HL-60 (cell line): ENCODE data around the gene MFSD6.
A peak's percentile ranks its signal among the peaks of the same experiment; 100 is the strongest.

Experiments
- DNase-seq, 2 experiments: peaks; one replicate each; pipeline ENCODE4 v3.0.0-alpha.2; 2010 to 2020; ENCODE audit warnings: low read depth in 1 of 2, low spot score in 1 of 2
- H3K27ac ChIP-seq: fragments of 250-450 bp; sonication (Bioruptor Pico); replicated peaks from 2 replicates; pipeline ENCODE4 v1.5.1; 2020; ENCODE audit warnings: mild to moderate bottlenecking, moderate library complexity
- H3K27me3 ChIP-seq: fragments of 250-450 bp; sonication (Bioruptor Pico); 2 replicates; pipeline ENCODE4 v1.5.1; 2021; ENCODE audit warnings: mild to moderate bottlenecking, moderate library complexity; ENCODE audit not compliant: insufficient read depth, poor library complexity, severe bottlenecking
- H3K4me3 ChIP-seq: replicated peaks from 2 replicates; pipeline ENCODE4 v1.5.1; 2011; ENCODE audit warnings: mild to moderate bottlenecking, control low read depth, low read length; ENCODE audit not compliant: insufficient read depth
- GABPA ChIP-seq: IDR thresholded peaks from 2 replicates; pipeline ENCODE4 v1.6.1; 2012; ENCODE audit warnings: low read depth
- POLR2AphosphoS5 ChIP-seq: IDR thresholded peaks from 2 replicates; pipeline ENCODE4 v1.6.1; 2012; ENCODE audit warnings: low read depth
- SPI1 ChIP-seq: IDR thresholded peaks from 2 replicates; pipeline ENCODE4 v1.6.1; 2012; ENCODE audit warnings: low read depth, mild to moderate bottlenecking, borderline replicate concordance
- TF ChIP-seq, protein P1 (sequence below): IDR thresholded peaks from one replicate; pipeline ENCODE4 v1.5.1; 2011; ENCODE audit warnings: low read length, control low read depth, inconsistent platforms; ENCODE audit not compliant: insufficient read depth
- TF ChIP-seq, protein P2 (sequence below): IDR thresholded peaks from 2 replicates; pipeline ENCODE4 v1.6.1; 2012; ENCODE audit warnings: low read depth; ENCODE audit not compliant: insufficient replicate concordance

The MFSD6 gene

GRCh38 chr2:190514676-190515075 is 106.5 kb downstream of the MFSD6 start:
- Histone ChIP-seq H3K27ac (no peak overlapping the region), H3K27me3 (no peaks in the 10 kb centered on the region), H3K4me3 (no peak overlapping the region)
- DNase-seq: no peak
- TF ChIP-seq, protein P1, sequence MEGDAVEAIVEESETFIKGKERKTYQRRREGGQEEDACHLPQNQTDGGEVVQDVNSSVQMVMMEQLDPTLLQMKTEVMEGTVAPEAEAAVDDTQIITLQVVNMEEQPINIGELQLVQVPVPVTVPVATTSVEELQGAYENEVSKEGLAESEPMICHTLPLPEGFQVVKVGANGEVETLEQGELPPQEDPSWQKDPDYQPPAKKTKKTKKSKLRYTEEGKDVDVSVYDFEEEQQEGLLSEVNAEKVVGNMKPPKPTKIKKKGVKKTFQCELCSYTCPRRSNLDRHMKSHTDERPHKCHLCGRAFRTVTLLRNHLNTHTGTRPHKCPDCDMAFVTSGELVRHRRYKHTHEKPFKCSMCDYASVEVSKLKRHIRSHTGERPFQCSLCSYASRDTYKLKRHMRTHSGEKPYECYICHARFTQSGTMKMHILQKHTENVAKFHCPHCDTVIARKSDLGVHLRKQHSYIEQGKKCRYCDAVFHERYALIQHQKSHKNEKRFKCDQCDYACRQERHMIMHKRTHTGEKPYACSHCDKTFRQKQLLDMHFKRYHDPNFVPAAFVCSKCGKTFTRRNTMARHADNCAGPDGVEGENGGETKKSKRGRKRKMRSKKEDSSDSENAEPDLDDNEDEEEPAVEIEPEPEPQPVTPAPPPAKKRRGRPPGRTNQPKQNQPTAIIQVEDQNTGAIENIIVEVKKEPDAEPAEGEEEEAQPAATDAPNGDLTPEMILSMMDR: no peak
- no peak for TF ChIP-seq SPI1
- no peak for TF ChIP-seq POLR2AphosphoS5
- TF ChIP-seq GABPA: no peak
- TF ChIP-seq, protein P2, sequence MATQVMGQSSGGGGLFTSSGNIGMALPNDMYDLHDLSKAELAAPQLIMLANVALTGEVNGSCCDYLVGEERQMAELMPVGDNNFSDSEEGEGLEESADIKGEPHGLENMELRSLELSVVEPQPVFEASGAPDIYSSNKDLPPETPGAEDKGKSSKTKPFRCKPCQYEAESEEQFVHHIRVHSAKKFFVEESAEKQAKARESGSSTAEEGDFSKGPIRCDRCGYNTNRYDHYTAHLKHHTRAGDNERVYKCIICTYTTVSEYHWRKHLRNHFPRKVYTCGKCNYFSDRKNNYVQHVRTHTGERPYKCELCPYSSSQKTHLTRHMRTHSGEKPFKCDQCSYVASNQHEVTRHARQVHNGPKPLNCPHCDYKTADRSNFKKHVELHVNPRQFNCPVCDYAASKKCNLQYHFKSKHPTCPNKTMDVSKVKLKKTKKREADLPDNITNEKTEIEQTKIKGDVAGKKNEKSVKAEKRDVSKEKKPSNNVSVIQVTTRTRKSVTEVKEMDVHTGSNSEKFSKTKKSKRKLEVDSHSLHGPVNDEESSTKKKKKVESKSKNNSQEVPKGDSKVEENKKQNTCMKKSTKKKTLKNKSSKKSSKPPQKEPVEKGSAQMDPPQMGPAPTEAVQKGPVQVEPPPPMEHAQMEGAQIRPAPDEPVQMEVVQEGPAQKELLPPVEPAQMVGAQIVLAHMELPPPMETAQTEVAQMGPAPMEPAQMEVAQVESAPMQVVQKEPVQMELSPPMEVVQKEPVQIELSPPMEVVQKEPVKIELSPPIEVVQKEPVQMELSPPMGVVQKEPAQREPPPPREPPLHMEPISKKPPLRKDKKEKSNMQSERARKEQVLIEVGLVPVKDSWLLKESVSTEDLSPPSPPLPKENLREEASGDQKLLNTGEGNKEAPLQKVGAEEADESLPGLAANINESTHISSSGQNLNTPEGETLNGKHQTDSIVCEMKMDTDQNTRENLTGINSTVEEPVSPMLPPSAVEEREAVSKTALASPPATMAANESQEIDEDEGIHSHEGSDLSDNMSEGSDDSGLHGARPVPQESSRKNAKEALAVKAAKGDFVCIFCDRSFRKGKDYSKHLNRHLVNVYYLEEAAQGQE: no peak

GRCh38 chr2:190515687-190516086 is 107.5 kb downstream of the MFSD6 start:
- Histone ChIP-seq H3K4me3 (no peak overlapping the region), H3K27ac (peak overlapping the region; percentile 37), H3K27me3 (no peaks in the 10 kb centered on the region)
- DNase-seq: no peak
- TF ChIP-seq, protein P1: no peak
- no peak for TF ChIP-seq SPI1
- TF ChIP-seq, protein P2: no peak
- no peak for TF ChIP-seq POLR2AphosphoS5
- TF ChIP-seq GABPA: no peak

DNA sequence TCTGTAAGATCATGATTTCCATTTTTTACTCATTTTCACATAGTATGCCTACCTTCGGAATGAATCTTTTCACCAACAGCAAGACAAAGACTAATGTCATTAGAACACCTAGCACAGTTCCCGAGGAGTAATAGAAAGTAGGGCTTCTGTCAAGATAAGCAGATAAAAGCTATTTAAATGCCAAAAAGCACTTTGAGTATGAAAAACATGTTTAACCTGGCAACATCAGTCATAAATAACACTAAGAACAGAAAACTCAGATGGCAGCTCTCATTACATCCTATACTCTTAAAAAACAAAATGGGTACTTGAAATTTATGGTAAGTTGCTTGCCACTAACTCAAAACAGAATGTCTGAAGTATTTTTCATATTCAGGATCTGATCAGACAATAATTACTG is 109.3 kb downstream of the MFSD6 start:
- no peak overlapping the region for H3K4me3 ChIP-seq
- DNase-seq: no peak
- TF ChIP-seq, protein P2: no peak
- TF ChIP-seq POLR2AphosphoS5: no peak
- TF ChIP-seq GABPA: no peak
- TF ChIP-seq SPI1: no peak
- TF ChIP-seq, protein P1: no peak
- no peak overlapping the region for H3K27ac ChIP-seq
- no peaks in the 10 kb centered on the region for H3K27me3 ChIP-seq
